Neural progenitor cell (in vitro differentiated cells): ENCODE results near the gene PPM1B.

Experiments
- EZH2 ChIP-seq: fragments of 200-600 bp; sonication (generic); IDR thresholded peaks from 2 replicates; pipeline ENCODE4 v1.6.1; 2017; ENCODE audit warnings: antibody characterized with exemption, mild to moderate bottlenecking, moderate library complexity
- TF ChIP-seq, protein P1 (sequence below): fragments of 200-600 bp; sonication (generic); IDR thresholded peaks from 2 replicates; pipeline ENCODE4 v1.5.1; 2017; ENCODE audit warnings: antibody characterized with exemption, mild to moderate bottlenecking

DNA sequence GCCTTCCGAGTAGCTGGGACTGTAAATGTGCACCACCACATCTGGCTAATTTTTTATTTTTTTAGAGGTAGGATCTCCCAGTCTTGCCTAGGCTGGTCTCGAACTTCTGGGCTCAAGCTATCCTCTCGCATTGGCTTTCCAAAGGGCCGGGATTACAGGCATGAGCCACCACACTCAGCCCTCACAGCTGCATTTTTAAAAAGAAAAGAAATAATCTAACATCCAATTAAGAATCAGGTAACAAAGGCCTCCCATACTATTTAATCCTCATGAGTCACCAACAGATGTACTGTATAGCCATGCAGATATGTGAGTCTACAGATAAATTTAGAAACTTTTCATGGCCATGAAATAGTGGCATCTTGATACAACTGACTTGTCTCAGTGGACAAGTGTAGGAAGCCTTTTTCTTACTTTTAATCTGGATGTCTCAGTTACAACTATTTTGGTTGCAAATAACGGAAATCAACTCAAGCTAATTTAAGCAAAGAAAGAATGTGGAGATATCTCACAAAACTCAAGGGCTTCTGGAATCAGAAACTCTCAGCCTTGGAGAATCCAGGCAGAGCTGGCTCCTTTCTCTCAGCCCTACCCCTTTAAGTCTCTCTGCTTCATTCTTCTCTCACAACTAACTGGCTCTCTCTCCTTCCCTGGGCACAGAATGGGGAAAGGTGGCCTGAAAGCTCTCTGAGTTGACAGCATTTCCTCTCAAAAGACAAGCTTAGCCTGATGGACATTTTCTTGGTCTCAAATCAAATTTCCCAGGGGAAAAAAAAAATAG is 12.8 kb upstream of the PPM1B start:
- TF ChIP-seq, protein P1, sequence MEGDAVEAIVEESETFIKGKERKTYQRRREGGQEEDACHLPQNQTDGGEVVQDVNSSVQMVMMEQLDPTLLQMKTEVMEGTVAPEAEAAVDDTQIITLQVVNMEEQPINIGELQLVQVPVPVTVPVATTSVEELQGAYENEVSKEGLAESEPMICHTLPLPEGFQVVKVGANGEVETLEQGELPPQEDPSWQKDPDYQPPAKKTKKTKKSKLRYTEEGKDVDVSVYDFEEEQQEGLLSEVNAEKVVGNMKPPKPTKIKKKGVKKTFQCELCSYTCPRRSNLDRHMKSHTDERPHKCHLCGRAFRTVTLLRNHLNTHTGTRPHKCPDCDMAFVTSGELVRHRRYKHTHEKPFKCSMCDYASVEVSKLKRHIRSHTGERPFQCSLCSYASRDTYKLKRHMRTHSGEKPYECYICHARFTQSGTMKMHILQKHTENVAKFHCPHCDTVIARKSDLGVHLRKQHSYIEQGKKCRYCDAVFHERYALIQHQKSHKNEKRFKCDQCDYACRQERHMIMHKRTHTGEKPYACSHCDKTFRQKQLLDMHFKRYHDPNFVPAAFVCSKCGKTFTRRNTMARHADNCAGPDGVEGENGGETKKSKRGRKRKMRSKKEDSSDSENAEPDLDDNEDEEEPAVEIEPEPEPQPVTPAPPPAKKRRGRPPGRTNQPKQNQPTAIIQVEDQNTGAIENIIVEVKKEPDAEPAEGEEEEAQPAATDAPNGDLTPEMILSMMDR, result no peak
- no peak for TF ChIP-seq EZH2
